HepG2 (cell line): ENCODE results near the gene TMEM269. TPM values are rescaled to one million over a fixed set of nuclear protein-coding genes. Genes with fewer than 3 reads are reported as not detected.
A peak's percentile ranks its signal among the peaks of the same experiment; 100 is the strongest.

ENCODE experiments used
- ARNT ChIP-seq: fragments of 450-650 bp; IDR thresholded peaks from 2 replicates; pipeline ENCODE4 v1.6.1; 2017
- CC2D1A ChIP-seq: sonication (generic); formaldehyde crosslinking; IDR thresholded peaks from 2 replicates; pipeline ENCODE4 v1.8.1; 2023; ENCODE audit warnings: mild to moderate bottlenecking, missing genetic modification reagents
- FOXO1 ChIP-seq: sonication (generic); formaldehyde crosslinking; IDR thresholded peaks from 2 replicates; pipeline ENCODE4 v1.4.0; 2020; ENCODE audit warnings: missing genetic modification reagents
- FOXP4 ChIP-seq: sonication (generic); formaldehyde crosslinking; IDR thresholded peaks from 2 replicates; pipeline ENCODE4 v1.4.0; 2020; ENCODE audit warnings: missing genetic modification reagents
- MXD1 ChIP-seq: sonication (generic); formaldehyde crosslinking; IDR thresholded peaks from 2 replicates; pipeline ENCODE4 v1.4.0; 2020; ENCODE audit warnings: mild to moderate bottlenecking, missing genetic modification reagents
- PHB2 ChIP-seq: fragments of 450-650 bp; IDR thresholded peaks from 2 replicates; pipeline ENCODE4 v1.6.1; 2018; ENCODE audit not compliant: partially characterized antibody
- SRY ChIP-seq: sonication (generic); formaldehyde crosslinking; IDR thresholded peaks from 2 replicates; pipeline ENCODE4 v1.8.0; 2022; ENCODE audit warnings: mild to moderate bottlenecking, missing genetic modification reagents
- STAG1 ChIP-seq: sonication (generic); formaldehyde crosslinking; IDR thresholded peaks from 2 replicates; pipeline ENCODE4 v1.4.0; 2020; ENCODE audit warnings: missing genetic modification reagents
- ZFP36L1 ChIP-seq: sonication (generic); formaldehyde crosslinking; IDR thresholded peaks from 2 replicates; pipeline ENCODE4 v1.8.0; 2022; ENCODE audit warnings: mild to moderate bottlenecking, missing genetic modification reagents, moderate library complexity
- ZNF20 ChIP-seq: sonication (generic); formaldehyde crosslinking; IDR thresholded peaks from 2 replicates; pipeline ENCODE4 v1.4.0; 2020; ENCODE audit warnings: mild to moderate bottlenecking, moderate library complexity, missing genetic modification reagents
- ZNF430 ChIP-seq: sonication (generic); formaldehyde crosslinking; IDR thresholded peaks from 2 replicates; pipeline ENCODE4 v1.9.0; 2021; ENCODE audit warnings: mild to moderate bottlenecking, missing genetic modification reagents
- ZNF547 ChIP-seq: sonication (generic); formaldehyde crosslinking; IDR thresholded peaks from 2 replicates; pipeline ENCODE4 v1.5.1; 2020; ENCODE audit warnings: mild to moderate bottlenecking, missing genetic modification reagents
- ZNF674 ChIP-seq: sonication (generic); formaldehyde crosslinking; IDR thresholded peaks from 2 replicates; pipeline ENCODE4 v1.5.0; 2020; ENCODE audit warnings: low read depth, mild to moderate bottlenecking, missing genetic modification reagents
- polyA plus RNA-seq, 8 experiments: library from polyadenylated mRNA; depleted of rRNA in 3 of 8; stranded (reverse) in 7 of 8; unstranded in 1 of 8; fragments of >200 nt; fragmentation: Illumina TruSeq in 4 of 8; extraction: Trizol in 4 of 8; gene quantifications; 2 replicates each; pipeline versions ENCODE4 v1.2.1 to v1.2.3, GENCODE V29; 2011 to 2016; ENCODE audit warnings: low read depth in 4 of 8, missing spikeins in 1 of 8, mixed read lengths in 1 of 8; ENCODE audit not compliant: insufficient read depth in 1 of 8
- total RNA-seq, 5 experiments: library from RNA; depleted of rRNA; stranded (reverse); fragments of >200 nt; fragmentation: Illumina TruSeq; extraction: Trizol; gene quantifications; 2 replicates each; pipeline ENCODE4 v1.2.3, GENCODE V29; 2016; ENCODE audit warnings: low read depth in 1 of 5
- TF ChIP-seq, protein P1 (sequence below), 2 experiments: sonication (generic) in 1 of 2; formaldehyde crosslinking in 1 of 2; IDR thresholded peaks; 2 replicates each; pipeline versions ENCODE4 v1.4.0 to v1.6.1; 2016 to 2020; ENCODE audit warnings: borderline replicate concordance in 1 of 2, low read depth in 1 of 2, mild to moderate bottlenecking in 1 of 2, missing genetic modification reagents in 1 of 2
- TF ChIP-seq, protein P2 (sequence below): IDR thresholded peaks from 2 replicates; pipeline ENCODE4 v1.6.1; 2012; ENCODE audit warnings: low read length, improper control_type of control experiment
- TF ChIP-seq, protein P3 (sequence below): sonication (generic); formaldehyde crosslinking; IDR thresholded peaks from 2 replicates; pipeline ENCODE4 v1.4.0; 2020; ENCODE audit warnings: missing genetic modification reagents

The TMEM269 gene
- total and polyA plus RNA-seq, 2 of the 13 experiments (the other 11 are each of a cell fraction or from before 2014, with no cell fraction given), result 0.15 to 0.21 TPM

- 0 out of 2 replicates have a peak, but pooled peaks have one; percentile 55 for TF ChIP-seq ZNF20
- no peak for TF ChIP-seq ARNT
- peak; percentile 13; the same call in 1 of the 2 replicates for TF ChIP-seq MXD1
- no peak for TF ChIP-seq ZNF674 (CRISPR knock-in tag)
- TF ChIP-seq, protein P1, sequence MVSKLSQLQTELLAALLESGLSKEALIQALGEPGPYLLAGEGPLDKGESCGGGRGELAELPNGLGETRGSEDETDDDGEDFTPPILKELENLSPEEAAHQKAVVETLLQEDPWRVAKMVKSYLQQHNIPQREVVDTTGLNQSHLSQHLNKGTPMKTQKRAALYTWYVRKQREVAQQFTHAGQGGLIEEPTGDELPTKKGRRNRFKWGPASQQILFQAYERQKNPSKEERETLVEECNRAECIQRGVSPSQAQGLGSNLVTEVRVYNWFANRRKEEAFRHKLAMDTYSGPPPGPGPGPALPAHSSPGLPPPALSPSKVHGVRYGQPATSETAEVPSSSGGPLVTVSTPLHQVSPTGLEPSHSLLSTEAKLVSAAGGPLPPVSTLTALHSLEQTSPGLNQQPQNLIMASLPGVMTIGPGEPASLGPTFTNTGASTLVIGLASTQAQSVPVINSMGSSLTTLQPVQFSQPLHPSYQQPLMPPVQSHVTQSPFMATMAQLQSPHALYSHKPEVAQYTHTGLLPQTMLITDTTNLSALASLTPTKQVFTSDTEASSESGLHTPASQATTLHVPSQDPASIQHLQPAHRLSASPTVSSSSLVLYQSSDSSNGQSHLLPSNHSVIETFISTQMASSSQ (IDR thresholded peaks at IDR 0.05; ENCODE audit: low read depth), result no peak
- TF ChIP-seq, protein P1 (CRISPR knock-in tag; IDR thresholded peaks at IDR 0.05; ENCODE audit: borderline replicate concordance), result peak; percentile 1; the same call in 1 of the 2 replicates
- no peak for TF ChIP-seq STAG1
- TF ChIP-seq ZNF547, result no peak
- TF ChIP-seq CC2D1A, result no peak
- no peak for TF ChIP-seq FOXP4 (CRISPR knock-in tag)
- TF ChIP-seq, protein P2, sequence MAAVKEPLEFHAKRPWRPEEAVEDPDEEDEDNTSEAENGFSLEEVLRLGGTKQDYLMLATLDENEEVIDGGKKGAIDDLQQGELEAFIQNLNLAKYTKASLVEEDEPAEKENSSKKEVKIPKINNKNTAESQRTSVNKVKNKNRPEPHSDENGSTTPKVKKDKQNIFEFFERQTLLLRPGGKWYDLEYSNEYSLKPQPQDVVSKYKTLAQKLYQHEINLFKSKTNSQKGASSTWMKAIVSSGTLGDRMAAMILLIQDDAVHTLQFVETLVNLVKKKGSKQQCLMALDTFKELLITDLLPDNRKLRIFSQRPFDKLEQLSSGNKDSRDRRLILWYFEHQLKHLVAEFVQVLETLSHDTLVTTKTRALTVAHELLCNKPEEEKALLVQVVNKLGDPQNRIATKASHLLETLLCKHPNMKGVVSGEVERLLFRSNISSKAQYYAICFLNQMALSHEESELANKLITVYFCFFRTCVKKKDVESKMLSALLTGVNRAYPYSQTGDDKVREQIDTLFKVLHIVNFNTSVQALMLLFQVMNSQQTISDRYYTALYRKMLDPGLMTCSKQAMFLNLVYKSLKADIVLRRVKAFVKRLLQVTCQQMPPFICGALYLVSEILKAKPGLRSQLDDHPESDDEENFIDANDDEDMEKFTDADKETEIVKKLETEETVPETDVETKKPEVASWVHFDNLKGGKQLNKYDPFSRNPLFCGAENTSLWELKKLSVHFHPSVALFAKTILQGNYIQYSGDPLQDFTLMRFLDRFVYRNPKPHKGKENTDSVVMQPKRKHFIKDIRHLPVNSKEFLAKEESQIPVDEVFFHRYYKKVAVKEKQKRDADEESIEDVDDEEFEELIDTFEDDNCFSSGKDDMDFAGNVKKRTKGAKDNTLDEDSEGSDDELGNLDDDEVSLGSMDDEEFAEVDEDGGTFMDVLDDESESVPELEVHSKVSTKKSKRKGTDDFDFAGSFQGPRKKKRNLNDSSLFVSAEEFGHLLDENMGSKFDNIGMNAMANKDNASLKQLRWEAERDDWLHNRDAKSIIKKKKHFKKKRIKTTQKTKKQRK, result no peak
- TF ChIP-seq, protein P3, sequence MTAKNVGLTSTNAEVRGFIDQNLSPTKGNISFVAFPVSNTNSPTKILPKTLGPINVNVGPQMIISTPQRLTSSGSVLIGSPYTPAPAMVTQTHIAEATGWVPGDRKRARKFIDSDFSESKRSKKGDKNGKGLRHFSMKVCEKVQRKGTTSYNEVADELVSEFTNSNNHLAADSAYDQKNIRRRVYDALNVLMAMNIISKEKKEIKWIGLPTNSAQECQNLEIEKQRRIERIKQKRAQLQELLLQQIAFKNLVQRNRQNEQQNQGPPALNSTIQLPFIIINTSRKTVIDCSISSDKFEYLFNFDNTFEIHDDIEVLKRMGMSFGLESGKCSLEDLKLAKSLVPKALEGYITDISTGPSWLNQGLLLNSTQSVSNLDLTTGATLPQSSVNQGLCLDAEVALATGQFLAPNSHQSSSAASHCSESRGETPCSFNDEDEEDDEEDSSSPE (CRISPR knock-in tag), result no peak
- no peak for TF ChIP-seq PHB2
- peak; percentile 10; the same call in 1 of the 2 replicates for TF ChIP-seq ZNF430
- peak; percentile 70 for TF ChIP-seq SRY
- no peak for TF ChIP-seq FOXO1
- no peak for TF ChIP-seq ZFP36L1 (CRISPR knock-in tag)
Observed at GRCh38 chr1:42847111-42847595, 62.4 kb downstream of the TMEM269 start (continued).
